IMR-90 (cell line): Measurements from ENCODE around the gene MROH2A. TPM values are rescaled to one million over a fixed set of nuclear protein-coding genes. Genes with fewer than 3 reads are reported as not detected.
"Not testable (repeated sequence)": the region's sequence is repeated elsewhere in the genome, so short reads cannot be mapped to it uniquely, and the experiment has no call there.

Experiments used
- ATAC-seq: fragments of 200-7000 bp; cut with Tn5 transposase; 2 replicates; pipeline ENCODE4 v1.9.1; 2020; ENCODE audit warnings: low read depth, mild to moderate bottlenecking, moderate library complexity
- BruUV-seq: library from RNA; stranded (reverse); fragments of 400-500 nt; replicated peaks from 2 replicates; lab custom pipeline; 2021; lab: Mats Ljungman, UMichigan
- CTCF ChIA-PET: fragments of 300-600 bp; formaldehyde crosslinking; extraction: SDS; loops from one replicate; lab custom pipeline; 2021; ENCODE audit warnings: antibody characterized with exemption; lab: Yijun Ruan, JAX
- POLR2A ChIA-PET: fragments of 300-600 bp; sonication (Branson Sonifier 250); formaldehyde crosslinking; loops from one replicate; lab custom pipeline; 2022; ENCODE audit warnings: antibody characterized with exemption; ENCODE audit not compliant: unreplicated experiment; lab: Charles Lee
- DNase-seq: peaks from one replicate; pipeline ENCODE4 v3.0.0; 2013
- H2AFZ ChIP-seq: replicated peaks from 2 replicates; pipeline ENCODE3; 2013; ENCODE audit warnings: low read length, mild to moderate bottlenecking; ENCODE audit not compliant: poor library complexity
- H2AK5ac ChIP-seq: 2 replicates; pipeline ENCODE4 v1.6.1; 2013; ENCODE audit warnings: low read depth, low read length, inconsistent platforms
- H2AK9ac ChIP-seq: replicated peaks from 2 replicates; pipeline ENCODE3; 2013; ENCODE audit warnings: mild to moderate bottlenecking, low read depth, low read length, moderate library complexity; ENCODE audit not compliant: poor library complexity
- H2BK120ac ChIP-seq: 2 replicates; pipeline ENCODE4 v1.6.1; 2013; ENCODE audit warnings: low read depth, low read length, inconsistent platforms
- H2BK15ac ChIP-seq: 3 replicates; pipeline ENCODE4 v1.6.1; 2013; ENCODE audit warnings: low read depth, low read length, inconsistent platforms
- H2BK20ac ChIP-seq: 2 replicates; pipeline ENCODE4 v1.6.1; 2013; ENCODE audit warnings: low read depth, mild to moderate bottlenecking, inconsistent platforms, low read length, moderate library complexity
- H2BK5ac ChIP-seq: 2 replicates; pipeline ENCODE4 v1.6.1; 2013; ENCODE audit warnings: mild to moderate bottlenecking, low read depth, low read length, inconsistent platforms; ENCODE audit not compliant: poor library complexity, severe bottlenecking
- H3K14ac ChIP-seq: replicated peaks from 2 replicates; pipeline ENCODE4 v1.6.1; 2013; ENCODE audit warnings: low read depth, low read length, inconsistent platforms
- H3K18ac ChIP-seq: 2 replicates; pipeline ENCODE4 v1.6.1; 2013; ENCODE audit warnings: low read depth, low read length, control low read depth
- H3K23ac ChIP-seq: 2 replicates; pipeline ENCODE4 v1.6.1; 2013; ENCODE audit warnings: low read depth, low read length, inconsistent platforms
- H3K27ac ChIP-seq: 2 replicates; pipeline ENCODE4 v1.5.1; 2013; ENCODE audit warnings: mild to moderate bottlenecking, control low read depth, low read length; ENCODE audit not compliant: insufficient read depth
- H3K27me3 ChIP-seq: 2 replicates; pipeline ENCODE4 v1.6.1; 2013; ENCODE audit warnings: low read length; ENCODE audit not compliant: control insufficient read depth, insufficient read depth
- H3K36me3 ChIP-seq: 2 replicates; pipeline ENCODE4 v1.6.1; 2013; ENCODE audit warnings: low read length, mixed read lengths; ENCODE audit not compliant: control insufficient read depth, insufficient read depth
- H3K4ac ChIP-seq: 2 replicates; pipeline ENCODE4 v1.6.1; 2013; ENCODE audit warnings: low read depth, low read length, inconsistent platforms
- H3K4me1 ChIP-seq: 2 replicates; pipeline ENCODE4 v1.6.1; 2013; ENCODE audit warnings: low read length, mixed read lengths; ENCODE audit not compliant: control insufficient read depth, insufficient read depth
- H3K4me2 ChIP-seq: 2 replicates; pipeline ENCODE4 v1.6.1; 2013; ENCODE audit warnings: low read depth, mild to moderate bottlenecking, control low read depth, low read length, moderate library complexity
- H3K4me3 ChIP-seq: 2 replicates; pipeline ENCODE4 v1.5.1; 2013; ENCODE audit warnings: low read depth, mild to moderate bottlenecking, control low read depth, low read length, moderate library complexity; ENCODE audit not compliant: insufficient read depth
- H3K56ac ChIP-seq: 2 replicates; pipeline ENCODE4 v1.6.1; 2013; ENCODE audit warnings: low read length, inconsistent platforms; ENCODE audit not compliant: insufficient read depth; ENCODE audit errors: extremely low read depth
- H3K79me1 ChIP-seq, 2 experiments: 2 replicates each; pipeline ENCODE4 v1.6.1; 2013; ENCODE audit warnings: low read length in 2 of 2, inconsistent platforms in 1 of 2, low read depth in 1 of 2
- H3K9ac ChIP-seq: 2 replicates; pipeline ENCODE4 v1.6.1; 2013; ENCODE audit warnings: low read depth, low read length, control low read depth
- H3K9me1 ChIP-seq: 2 replicates; pipeline ENCODE4 v1.6.1; 2013; ENCODE audit warnings: low read length, inconsistent platforms; ENCODE audit not compliant: insufficient read depth
- H3K9me3 ChIP-seq: 2 replicates; pipeline ENCODE4 v1.6.1; 2013; ENCODE audit warnings: low read length; ENCODE audit not compliant: control insufficient read depth, insufficient read depth
- H4K20me1 ChIP-seq: 2 replicates; pipeline ENCODE4 v1.6.1; 2013; ENCODE audit warnings: low read length, inconsistent platforms; ENCODE audit not compliant: insufficient read depth
- H4K5ac ChIP-seq: 2 replicates; pipeline ENCODE4 v1.6.1; 2013; ENCODE audit warnings: mild to moderate bottlenecking, low read depth, low read length, control low read depth
- H4K8ac ChIP-seq, 2 experiments: 2 replicates each; pipeline ENCODE4 v1.6.1; 2013; ENCODE audit warnings: low read depth in 2 of 2, low read length in 2 of 2, control low read depth in 1 of 2, inconsistent platforms in 1 of 2
- H4K91ac ChIP-seq: 2 replicates; pipeline ENCODE4 v1.6.1; 2013; ENCODE audit warnings: low read depth, low read length, inconsistent platforms; ENCODE audit not compliant: insufficient read depth
- WGBS, 2 experiments: methylation state at CpG; one replicate each; pipeline versions ENCODE4 v1.1.5 to v1.1.7; 2013; ENCODE audit warnings: missing lambda C conversion rate in 2 of 2; ENCODE audit not compliant: insufficient read length in 1 of 2; ENCODE audit errors: extremely low coverage in 2 of 2; 5-methylcytosine and 5-hydroxymethylcytosine counted together
- dilution Hi-C: fragments of 300-500 bp; cut with HindIII; formaldehyde crosslinking; loops from one replicate; pipeline ENCODE4 v1.14.3; 2018; ENCODE audit warnings: low sequenced_read_pairs; ENCODE audit not compliant: unreplicated experiment
- in situ Hi-C: fragments of 300-500 bp; cut with MboI; formaldehyde crosslinking; loops from 3 replicates; pipeline ENCODE4 v1.14.3; 2019; ENCODE audit warnings: low sequenced_read_pairs, inconsistent platforms, mixed read lengths
- intact Hi-C: fragments of 100-400 bp; cut with micrococcal nuclease; formaldehyde crosslinking; loops from 2 replicates; pipeline ENCODE4 v1.10.0; 2022
- polyA plus RNA-seq, 3 experiments: library from polyadenylated mRNA; depleted of rRNA; stranded (reverse); fragments of >200 nt; gene quantifications; 2 replicates each; pipeline ENCODE4 v1.2.3, GENCODE V29; 2012; ENCODE audit warnings: low replicate concordance in 1 of 3
- total RNA-seq: library from RNA; depleted of rRNA; stranded (reverse); fragments of >200 nt; gene quantifications from 2 replicates; pipeline ENCODE4 v1.2.3, GENCODE V29; 2012

Gene MROH2A
- total and polyA plus RNA-seq, 2 of the 4 experiments (the other 2 are of a cell fraction), result not detected

DNA sequence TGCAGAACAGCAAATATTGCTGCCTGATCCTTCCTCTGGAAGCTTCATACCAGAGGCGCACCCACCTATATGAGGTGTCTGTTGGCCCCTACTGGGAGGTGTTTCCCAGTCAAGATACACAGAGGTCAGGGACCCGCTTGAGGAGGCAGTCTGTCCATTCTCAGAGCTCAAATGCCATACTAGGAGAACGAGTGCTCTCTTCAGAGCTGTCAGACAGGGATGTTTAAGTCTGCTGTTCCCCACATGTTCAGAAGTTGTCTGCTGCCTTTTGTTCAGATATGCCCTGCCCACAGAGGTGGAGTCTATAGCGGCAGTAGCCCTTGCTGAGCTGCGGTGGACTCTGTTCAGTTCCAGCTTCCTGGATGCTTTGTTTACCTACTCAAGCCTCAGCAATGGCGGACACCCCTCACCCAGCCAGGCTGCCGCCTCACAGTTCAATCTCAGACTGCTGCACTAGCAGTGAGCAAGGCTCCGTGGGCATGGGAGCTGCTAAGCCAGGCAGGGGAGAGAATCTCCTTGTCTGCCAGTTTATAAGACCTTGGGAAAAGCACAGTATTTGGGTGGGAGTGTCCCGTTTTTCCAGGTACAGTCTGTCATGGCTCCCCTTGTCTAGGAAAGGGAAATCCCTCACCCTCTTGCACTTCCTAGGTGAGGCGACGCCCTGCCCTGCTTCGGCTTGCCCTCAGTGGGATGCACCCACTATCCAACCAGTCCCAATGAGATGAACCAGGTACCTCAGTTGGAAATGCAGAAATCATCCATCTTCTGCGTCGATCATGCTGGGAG is 41.1 kb upstream of the MROH2A start:
- H4K8ac ChIP-seq, POLR2A ChIA-PET, ATAC-seq, H2AK9ac ChIP-seq, H3K36me3 ChIP-seq, H3K9ac ChIP-seq, in situ Hi-C loops, H3K14ac ChIP-seq, H2BK120ac ChIP-seq, intact Hi-C loops, H3K23ac ChIP-seq, H3K4me3 ChIP-seq, H3K4me1 ChIP-seq, H4K5ac ChIP-seq, H3K9me1 ChIP-seq, H2AFZ ChIP-seq, CTCF ChIA-PET, H3K18ac ChIP-seq, H3K56ac ChIP-seq, BruUV-seq, H4K20me1 ChIP-seq, H3K79me1 ChIP-seq, H3K9me3 ChIP-seq, H2BK5ac ChIP-seq, H2BK20ac ChIP-seq, H2AK5ac ChIP-seq, H3K4ac ChIP-seq, H3K27me3 ChIP-seq, H3K4me2 ChIP-seq, H4K91ac ChIP-seq, H3K27ac ChIP-seq, dilution Hi-C loops, H2BK15ac ChIP-seq, DNase-seq: not testable (repeated sequence)
- 67% methylated on average over 1 of the region's 14 CpGs; no CpG with 5 or more reads in 1 of the 2 experiments for WGBS, 2 experiments
